ENCODE results near the gene MINK1. TPM values are rescaled to one million over a fixed set of nuclear protein-coding genes. Genes with fewer than 3 reads are reported as not detected.
"Not testable (repeated sequence)": the region's sequence is repeated elsewhere in the genome, so short reads cannot be mapped to it uniquely, and the experiment has no call there.

Gene MINK1
- total and polyA plus RNA-seq, 8 donors, result 53.5 to 85.4 (median 68.8) TPM

- H3K27ac ChIP-seq, result no peak overlapping the region
- H3K36me3 ChIP-seq, result peaks cover 0 to 79% of the 10 kb centered on the region in 2 donors
- no peak for ATAC-seq
These were observed 14.9 kb upstream of the MINK1 start for GRCh38 chr17:4818276-4818675.

GRCh38 chr17:4822835-4823234 lies 10.3 kb upstream of the MINK1 start:
- Histone ChIP-seq H3K27me3 (no peaks in the 10 kb centered on the region), H3K27ac (no peak overlapping the region), H3K9me3 (no peaks in the 10 kb centered on the region), H3K4me3 (no peak overlapping the region), H3K4me1 (no peaks in the 10 kb centered on the region), H3K36me3 (peaks cover 0 to 49% of the 10 kb centered on the region in 2 donors)
- TF ChIP-seq CTCF (IDR thresholded peaks at IDR 0.05), result no peak
- intact Hi-C loops (cut with DNase I), result no loop called here
- ATAC-seq (no peak), DNase-seq (no peak)

More at GRCh38 chr17:4818276-4818675, 14.9 kb upstream of the MINK1 start:
- H3K4me3 ChIP-seq, result no peak overlapping the region
- H3K27me3 ChIP-seq, result no peaks in the 10 kb centered on the region
- intact Hi-C loops (cut with DNase I), result no loop called here
- no peaks in the 10 kb centered on the region for H3K4me1 ChIP-seq
- no peaks in the 10 kb centered on the region for H3K9me3 ChIP-seq
- no peak for DNase-seq
- TF ChIP-seq CTCF (IDR thresholded peaks at IDR 0.05), result no peak

- TF ChIP-seq CTCF (IDR thresholded peaks at IDR 0.05), result no peak
- intact Hi-C loops (cut with DNase I), result no loop called here
These were observed 9.6 kb upstream of the MINK1 start for GRCh38 chr17:4823373-4824089.

GRCh38 chr17:4827399-4827798 lies 5.7 kb upstream of the MINK1 start:
- no peak overlapping the region for H3K27ac ChIP-seq
- H3K4me3 ChIP-seq, result no peak overlapping the region
- no peaks in the 10 kb centered on the region for H3K27me3 ChIP-seq
- no peak for TF ChIP-seq CTCF (IDR thresholded peaks at IDR 0.05)
- H3K36me3 ChIP-seq, result peaks cover 0 to 12% of the 10 kb centered on the region in 2 donors
- no peaks in the 10 kb centered on the region for H3K4me1 ChIP-seq
- no peak for DNase-seq
- H3K9me3 ChIP-seq, result no peaks in the 10 kb centered on the region
- ATAC-seq, result no peak
- intact Hi-C loops (cut with DNase I), result no loop called here

More at GRCh38 chr17:4823373-4824089, 9.6 kb upstream of the MINK1 start:
- Histone ChIP-seq H3K36me3 (peaks cover 0 to 42% of the 10 kb centered on the region in 2 donors), H3K4me3 (no peak overlapping the region), H3K27ac (no peak overlapping the region), H3K27me3 (no peaks in the 10 kb centered on the region), H3K4me1 (no peaks in the 10 kb centered on the region), H3K9me3 (no peaks in the 10 kb centered on the region)
- no peak for DNase-seq
- peak; percentile 93 for ATAC-seq

- intact Hi-C loops (cut with DNase I), result not testable (repeated sequence)
- peak; percentile 2 for ATAC-seq
- H3K4me3 ChIP-seq, result peak overlapping the region; percentile 68 to 97
These were observed 337 bp upstream of the MINK1 start for GRCh38 chr17:4832829-4833177.

More at GRCh38 chr17:4832829-4833177, 337 bp upstream of the MINK1 start:
- not testable (repeated sequence) for DNase-seq, H3K36me3 ChIP-seq, H3K9me3 ChIP-seq, H3K27me3 ChIP-seq
- peak overlapping the region; percentile 82 to 85 for H3K27ac ChIP-seq
- peaks cover 15 to 42% of the 10 kb centered on the region in 2 donors for H3K4me1 ChIP-seq

All from left lung (tissue), 10 donors.